ENCODE measurements around the gene PRELID1.

The PRELID1 gene

GRCh38 chr5:177314376-177315342 lies 11.1 kb downstream of the PRELID1 start:
- no peak for DNase-seq

GRCh38 chr5:177315411-177315810 lies 11.8 kb downstream of the PRELID1 start:
- no peak for DNase-seq

- DNase-seq = no peak
Measured at GRCh38 chr5:177316005-177316404, 12.4 kb downstream of the PRELID1 start.

GRCh38 chr5:177317959-177318377 lies 14.4 kb downstream of the PRELID1 start:
- peak; percentile 82 for DNase-seq

- no peak for DNase-seq
Measured at GRCh38 chr5:177319913-177320588, 16.5 kb downstream of the PRELID1 start.

- no peak for DNase-seq
Measured at GRCh38 chr5:177320879-177321278, 17.3 kb downstream of the PRELID1 start.

- no peak for DNase-seq
Measured at GRCh38 chr5:177325868-177326381, 22.3 kb downstream of the PRELID1 start.

- no peak for DNase-seq
Measured at GRCh38 chr5:177327539-177328522, 24.2 kb downstream of the PRELID1 start.

GRCh38 chr5:177328545-177329231 lies 25.1 kb downstream of the PRELID1 start:
- DNase-seq = no peak

- no peak for DNase-seq
Measured at GRCh38 chr5:177329883-177330282, 26.3 kb downstream of the PRELID1 start.

- DNase-seq = no peak
Measured at GRCh38 chr5:177330991-177331842, 27.6 kb downstream of the PRELID1 start.

GRCh38 chr5:177332031-177332895 lies 28.7 kb downstream of the PRELID1 start:
- DNase-seq = no peak

GRCh38 chr5:177332896-177333260 lies 29.3 kb downstream of the PRELID1 start:
- DNase-seq = no peak

GRCh38 chr5:177333420-177334154 lies 30.0 kb downstream of the PRELID1 start:
- no peak for DNase-seq

- DNase-seq = no peak
Measured at GRCh38 chr5:177334155-177334551, 30.6 kb downstream of the PRELID1 start.

- DNase-seq = no peak
Measured at GRCh38 chr5:177334781-177335700, 31.4 kb downstream of the PRELID1 start.

- no peak for DNase-seq
Measured at GRCh38 chr5:177335701-177336065, 32.1 kb downstream of the PRELID1 start.

- peak; percentile 56 for DNase-seq
Measured at GRCh38 chr5:177336112-177336511, 32.5 kb downstream of the PRELID1 start.
